ENCODE data around the gene AGBL1.

DNA sequence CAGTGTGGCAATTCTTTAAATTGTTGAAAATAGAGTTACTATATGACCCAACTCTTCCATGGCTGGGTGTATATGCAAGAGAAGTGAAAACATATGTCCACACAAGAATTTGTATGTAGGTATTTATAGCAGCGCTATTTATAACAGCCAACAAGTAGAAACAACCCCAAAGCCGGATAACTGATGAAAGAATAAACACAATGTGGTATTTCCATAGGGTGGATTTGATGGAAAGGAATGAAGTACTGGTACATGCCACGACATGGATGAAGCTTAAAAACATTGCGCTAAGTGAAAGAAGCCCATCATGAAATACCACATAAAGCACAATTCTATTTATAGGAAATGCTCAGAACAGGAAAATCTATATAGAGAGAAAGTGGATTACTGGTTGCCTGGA lies 554.5 kb downstream of the AGBL1 start:
- TF ChIP-seq EZH2phosphoT487 (IDR thresholded peaks at IDR 0.05; ENCODE audit: insufficient read depth, low read depth) = no peak
- no peak for TF ChIP-seq EZH2 (IDR thresholded peaks at IDR 0.05; ENCODE audit: insufficient read depth, poor library complexity, severe bottlenecking)

All from GM23248 (cell line).